H1 (cell line): Measurements from ENCODE around the gene RIN1. TPM values are rescaled to one million over a fixed set of nuclear protein-coding genes. Genes with fewer than 3 reads are reported as not detected.

Source experiments
- ASH2L ChIP-seq: fragments of 200-600, 300-600 bp; sonication (generic); IDR thresholded peaks from one replicate; pipeline ENCODE4 v1.7.1; 2017; ENCODE audit warnings: low read length
- PHF8 ChIP-seq: fragments of 200-600 bp; sonication (generic); conservative IDR thresholded peaks from 2 replicates; pipeline ENCODE4 v1.7.1; 2012; ENCODE audit warnings: low read depth, mild to moderate bottlenecking, inconsistent platforms, low read length, moderate library complexity
- RNF2 ChIP-seq: fragments of 200-900, 300-1000 bp; sonication (generic); IDR thresholded peaks from 2 replicates; pipeline ENCODE4 v1.7.1; 2016; ENCODE audit warnings: borderline replicate concordance, low read depth, mild to moderate bottlenecking, antibody characterized with exemption, low read length; ENCODE audit not compliant: poor library complexity, severe bottlenecking; ENCODE audit errors: missing control alignments
- TBP ChIP-seq: IDR thresholded peaks from 2 replicates; pipeline ENCODE4 v1.6.1; 2011; ENCODE audit warnings: low read depth, low read length, improper control_type of control experiment
- YY1 ChIP-seq: IDR thresholded peaks from 2 replicates; pipeline ENCODE4 v1.6.1; 2011; ENCODE audit warnings: low read depth, mild to moderate bottlenecking, low read length
- polyA plus RNA-seq, 7 experiments: library from polyadenylated mRNA; depleted of rRNA in 3 of 7; stranded (reverse) in 5 of 7; unstranded in 2 of 7; fragments of >200 nt in 5 of 7; fragments of 200-250 nt in 2 of 7; gene quantifications; 1 replicate in 5 of 7; 2 replicates in 1 of 7; 4 replicates in 1 of 7; pipeline versions ENCODE4 v1.2.1 to v1.2.3, GENCODE V29; 2011 to 2013; ENCODE audit warnings: missing spikeins in 2 of 7, mixed read lengths in 2 of 7
- total RNA-seq: library from RNA; stranded (reverse); fragmentation: NEBNext Ultra II Directional; extraction: Animal tissue kit (Norgen Biotek cat#: 25700); gene quantifications from 2 replicates; pipeline ENCODE4 v1.2.1, GENCODE V29; 2021
- TF ChIP-seq, protein P1 (sequence below): IDR thresholded peaks from 2 replicates; pipeline ENCODE4 v1.6.1; 2011; ENCODE audit warnings: low read length, improper control_type of control experiment

Gene RIN1
- total and polyA plus RNA-seq, 2 of the 8 experiments (the other 6 are each of a cell fraction or from before 2014, with no cell fraction given) = 2.5 to 5.4 TPM

DNA sequence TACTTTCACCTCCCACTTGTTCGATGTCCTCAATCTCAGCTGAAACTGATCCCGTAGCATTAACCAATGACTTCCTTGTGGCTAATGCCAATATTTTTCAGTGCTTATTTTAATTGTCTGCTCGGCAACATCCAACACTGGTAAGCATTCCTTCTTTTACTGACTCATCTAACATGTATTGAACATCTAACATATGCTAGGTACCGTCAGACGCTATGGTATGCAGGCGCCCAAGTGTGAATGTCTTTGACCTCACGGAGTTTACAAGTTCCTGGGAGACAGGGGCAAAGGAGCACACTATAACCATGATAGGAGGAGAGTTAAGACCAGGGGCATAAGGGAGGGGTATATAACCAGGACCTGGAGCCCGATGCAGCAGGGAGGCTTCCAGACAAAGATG, 6.9 kb upstream of the RIN1 start (continued):
- TF ChIP-seq ASH2L = no peak
- no peak for TF ChIP-seq YY1
- TF ChIP-seq, protein P1, sequence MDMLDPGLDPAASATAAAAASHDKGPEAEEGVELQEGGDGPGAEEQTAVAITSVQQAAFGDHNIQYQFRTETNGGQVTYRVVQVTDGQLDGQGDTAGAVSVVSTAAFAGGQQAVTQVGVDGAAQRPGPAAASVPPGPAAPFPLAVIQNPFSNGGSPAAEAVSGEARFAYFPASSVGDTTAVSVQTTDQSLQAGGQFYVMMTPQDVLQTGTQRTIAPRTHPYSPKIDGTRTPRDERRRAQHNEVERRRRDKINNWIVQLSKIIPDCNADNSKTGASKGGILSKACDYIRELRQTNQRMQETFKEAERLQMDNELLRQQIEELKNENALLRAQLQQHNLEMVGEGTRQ = no peak
- TF ChIP-seq TBP = no peak
- no peak for TF ChIP-seq PHF8
- no peak for TF ChIP-seq RNF2
